H1 (cell line): ENCODE measurements around the gene STAMBPL1. TPM values are rescaled to one million over a fixed set of nuclear protein-coding genes. Genes with fewer than 3 reads are reported as not detected.

Experiments
- CTCF ChIA-PET: fragments of 300-600 bp; sonication (Branson Sonifier 250); formaldehyde crosslinking; loops from one replicate; lab custom pipeline; 2021; ENCODE audit not compliant: partially characterized antibody; lab: Charles Lee
- POLR2A ChIA-PET: fragments of 300-600 bp; sonication (Branson Sonifier 250); formaldehyde crosslinking; loops from one replicate; lab custom pipeline; 2021; ENCODE audit warnings: inconsistent platforms; ENCODE audit not compliant: partially characterized antibody; lab: Charles Lee
- DNase-seq, 2 experiments: peaks; one replicate each; pipeline versions ENCODE4 v3.0.0 to v3.0.0-alpha.2; 2010 to 2022; ENCODE audit warnings: low spot score in 2 of 2, low read depth in 1 of 2, mixed read lengths in 1 of 2
- FAIRE-seq: peaks from 2 replicates; lab custom pipeline; 2011; peaks lifted over from hg19 to GRCh38; lab: Jason Lieb, UNC
- H2AFZ ChIP-seq: 2 replicates; pipeline ENCODE4 v1.8.1; 2012; ENCODE audit warnings: low read length, inconsistent platforms
- H2AK5ac ChIP-seq: 2 replicates; pipeline ENCODE4 v1.6.1; 2013; ENCODE audit warnings: low read depth, low read length
- H2BK120ac ChIP-seq: replicated peaks from 2 replicates; pipeline ENCODE3; 2013; ENCODE audit warnings: low read depth, low read length, inconsistent platforms
- H2BK12ac ChIP-seq: 2 replicates; pipeline ENCODE4 v1.6.1; 2013; ENCODE audit warnings: low read depth, low read length
- H2BK15ac ChIP-seq: 2 replicates; pipeline ENCODE4 v1.6.1; 2013; ENCODE audit warnings: low read length
- H2BK20ac ChIP-seq: 2 replicates; pipeline ENCODE4 v1.6.1; 2013; ENCODE audit warnings: low read length
- H2BK5ac ChIP-seq: 2 replicates; pipeline ENCODE4 v1.6.1; 2013; ENCODE audit warnings: low read depth, low read length
- H3K14ac ChIP-seq: 2 replicates; pipeline ENCODE4 v1.6.1; 2013; ENCODE audit warnings: inconsistent platforms; ENCODE audit not compliant: insufficient read length
- H3K18ac ChIP-seq: 2 replicates; pipeline ENCODE4 v1.6.1; 2013; ENCODE audit warnings: low read length; ENCODE audit errors: extremely low read depth
- H3K23ac ChIP-seq: 2 replicates; pipeline ENCODE4 v1.6.1; 2013; ENCODE audit warnings: inconsistent platforms; ENCODE audit not compliant: insufficient read length
- H3K23me2 ChIP-seq: 2 replicates; pipeline ENCODE4 v1.6.1; 2013; ENCODE audit warnings: low read depth, low read length
- H3K27ac ChIP-seq: 2 replicates; pipeline ENCODE4 v1.6.1; 2011; ENCODE audit warnings: low read depth, low read length, inconsistent platforms
- H3K27me3 ChIP-seq, 4 experiments: replicated peaks in 1 of 4; 1 replicate in 1 of 4; 2 replicates in 3 of 4; pipeline versions ENCODE4 v1.6.1 to v1.8.1; 2011 to 2013; ENCODE audit warnings: low read length in 3 of 4, mild to moderate bottlenecking in 3 of 4, inconsistent platforms in 2 of 4, mixed read lengths in 2 of 4, moderate library complexity in 1 of 4; ENCODE audit not compliant: control insufficient read depth in 3 of 4, insufficient read depth in 3 of 4; ENCODE audit errors: extremely low read depth in 1 of 4
- H3K36me3 ChIP-seq, 4 experiments: 2 replicates each; pipeline versions ENCODE4 v1.6.1 to v1.8.1; 2011 to 2013; ENCODE audit warnings: mild to moderate bottlenecking in 4 of 4, low read length in 3 of 4, moderate library complexity in 2 of 4, control low read depth in 1 of 4, inconsistent platforms in 1 of 4; ENCODE audit not compliant: insufficient read depth in 4 of 4, control insufficient read depth in 2 of 4
- H3K4ac ChIP-seq: replicated peaks from 2 replicates; pipeline ENCODE3; 2013; ENCODE audit warnings: low read length, low read depth, mixed read lengths, inconsistent platforms; ENCODE audit not compliant: insufficient read length
- H3K4me1 ChIP-seq, 4 experiments: replicated peaks in 1 of 4; 1 replicate in 1 of 4; 2 replicates in 3 of 4; pipeline versions ENCODE4 v1.6.1 to v1.8.1; 2011 to 2013; ENCODE audit warnings: low read length in 3 of 4, inconsistent platforms in 2 of 4, mixed read lengths in 1 of 4; ENCODE audit not compliant: insufficient read depth in 4 of 4, control insufficient read depth in 3 of 4
- H3K4me2 ChIP-seq, 2 experiments: 2 replicates each; pipeline versions ENCODE4 v1.6.1 to v1.8.1; 2011 to 2013; ENCODE audit warnings: low read depth in 2 of 2, low read length in 2 of 2, control low read depth in 1 of 2, inconsistent platforms in 1 of 2, mild to moderate bottlenecking in 1 of 2; ENCODE audit not compliant: insufficient read depth in 1 of 2
- H3K4me3 ChIP-seq, 4 experiments: fragments of 200-600, 300-600 bp in 1 of 4; sonication (generic), shearing (Covaris generic), sonication (Bioruptor Twin) in 1 of 4; 2 replicates each; pipeline versions ENCODE4 v1.5.1 to v1.8.1; 2011 to 2016; ENCODE audit warnings: low read length in 4 of 4, low read depth in 3 of 4, control low read depth in 2 of 4, inconsistent platforms in 2 of 4, mild to moderate bottlenecking in 2 of 4, mixed read lengths in 1 of 4, moderate library complexity in 1 of 4; ENCODE audit not compliant: insufficient read depth in 2 of 4; ENCODE audit errors: extremely low read depth in 1 of 4
- H3K56ac ChIP-seq: replicated peaks from 2 replicates; pipeline ENCODE3; 2013; ENCODE audit warnings: low read depth, mild to moderate bottlenecking, mixed read lengths, low read length, inconsistent platforms; ENCODE audit not compliant: insufficient read length
- H3K79me1 ChIP-seq: 2 replicates; pipeline ENCODE4 v1.6.1; 2013; ENCODE audit warnings: low read depth, low read length, control low read depth
- H3K79me2 ChIP-seq, 2 experiments: 2 replicates each; pipeline versions ENCODE4 v1.6.1 to v1.8.1; 2012 to 2013; ENCODE audit warnings: low read length in 2 of 2, mild to moderate bottlenecking in 2 of 2, inconsistent platforms in 1 of 2; ENCODE audit not compliant: insufficient read depth in 2 of 2, control insufficient read depth in 1 of 2
- H3K9ac ChIP-seq, 4 experiments: replicated peaks in 1 of 4; 1 replicate in 1 of 4; 2 replicates in 3 of 4; pipeline versions ENCODE4 v1.6.1 to v1.8.1; 2011 to 2013; ENCODE audit warnings: low read depth in 3 of 4, low read length in 3 of 4, control low read depth in 2 of 4, mild to moderate bottlenecking in 2 of 4, moderate library complexity in 2 of 4, inconsistent platforms in 1 of 4; ENCODE audit errors: extremely low read depth in 1 of 4
- H3K9me3 ChIP-seq, 2 experiments: 2 replicates each; pipeline versions ENCODE4 v1.6.1 to v1.8.1; 2012 to 2013; ENCODE audit warnings: mild to moderate bottlenecking in 2 of 2, moderate library complexity in 2 of 2, control low read depth in 1 of 2, inconsistent platforms in 1 of 2, low read depth in 1 of 2, low read length in 1 of 2, mixed read lengths in 1 of 2; ENCODE audit not compliant: insufficient read depth in 2 of 2
- H4K20me1 ChIP-seq, 2 experiments: replicated peaks in 1 of 2; 2 replicates each; pipeline versions ENCODE3 to v1.8.1; 2011 to 2013; ENCODE audit warnings: inconsistent platforms in 2 of 2, low read length in 2 of 2, mild to moderate bottlenecking in 1 of 2; ENCODE audit not compliant: insufficient read depth in 2 of 2, control insufficient read depth in 1 of 2
- H4K5ac ChIP-seq: 2 replicates; pipeline ENCODE4 v1.6.1; 2013; ENCODE audit warnings: low read length, low read depth, mixed read lengths, inconsistent platforms; ENCODE audit not compliant: insufficient read length
- H4K8ac ChIP-seq: 2 replicates; pipeline ENCODE4 v1.8.0; 2013; ENCODE audit warnings: mild to moderate bottlenecking, moderate library complexity, low read length, inconsistent platforms; ENCODE audit not compliant: insufficient read depth; ENCODE audit errors: extremely low read depth
- H4K91ac ChIP-seq: replicated peaks from 2 replicates; pipeline ENCODE3; 2013; ENCODE audit warnings: low read length, mixed read lengths, inconsistent platforms; ENCODE audit not compliant: insufficient read length
- ATF3 ChIP-seq: IDR thresholded peaks from 2 replicates; pipeline ENCODE4 v1.6.1; 2011; ENCODE audit warnings: low read depth, mild to moderate bottlenecking, low read length; ENCODE audit not compliant: insufficient read depth
- WGBS, 2 experiments: shearing (Covaris generic) in 1 of 2; methylation state at CpG; one replicate each; pipeline versions ENCODE4 v1.1.6 to v1.1.7; 2013 to 2015; ENCODE audit warnings: low lambda C conversion rate in 2 of 2, mixed read lengths in 2 of 2, inconsistent platforms in 1 of 2, low coverage in 1 of 2, missing lambda C conversion rate in 1 of 2; ENCODE audit not compliant: insufficient replicate concordance in 2 of 2, insufficient coverage in 1 of 2, insufficient read length in 1 of 2; ENCODE audit errors: extremely low coverage in 1 of 2, missing lambda C conversion rate in 1 of 2; 5-methylcytosine and 5-hydroxymethylcytosine counted together
- polyA plus RNA-seq, 7 experiments: library from polyadenylated mRNA; depleted of rRNA in 3 of 7; stranded (reverse) in 5 of 7; unstranded in 2 of 7; fragments of >200 nt in 5 of 7; fragments of 200-250 nt in 2 of 7; gene quantifications; 1 replicate in 5 of 7; 2 replicates in 1 of 7; 4 replicates in 1 of 7; pipeline versions ENCODE4 v1.2.1 to v1.2.3, GENCODE V29; 2011 to 2013; ENCODE audit warnings: missing spikeins in 2 of 7, mixed read lengths in 2 of 7
- total RNA-seq: library from RNA; stranded (reverse); fragmentation: NEBNext Ultra II Directional; extraction: Animal tissue kit (Norgen Biotek cat#: 25700); gene quantifications from 2 replicates; pipeline ENCODE4 v1.2.1, GENCODE V29; 2021

STAMBPL1 gene
- total and polyA plus RNA-seq, 2 of the 8 experiments (the other 6 are each of a cell fraction or from before 2014, with no cell fraction given) = 5.5 TPM

GRCh38 chr10:88931548-88931947 is 51.5 kb downstream of the STAMBPL1 start:
- H2BK20ac ChIP-seq = no peak overlapping the region
- no peaks in the 10 kb centered on the region for H3K79me2 ChIP-seq
- no peak overlapping the region for H2AK5ac ChIP-seq
- no peak overlapping the region for H3K4me3 ChIP-seq
- no peak overlapping the region for H2BK12ac ChIP-seq
- no peak overlapping the region for H2BK120ac ChIP-seq
- H3K9me3 ChIP-seq = no peaks in the 10 kb centered on the region
- H3K18ac ChIP-seq = no peak overlapping the region
- no peak overlapping the region for H3K9ac ChIP-seq
- no peak overlapping the region for H3K4me2 ChIP-seq
- no peak overlapping the region for H2BK15ac ChIP-seq
- DNase-seq = no peak
- ChIA-PET CTCF (interaction anchor here (0.6 to 9.1 kb wide), 18 partner anchors 8 to 339 kb away, joined by 3 to 279 read pairs (median 8); partner anchors contain the start of gene FAS), POLR2A (no interaction called here)
- no peaks in the 10 kb centered on the region for H3K36me3 ChIP-seq
- no peak overlapping the region for H3K14ac ChIP-seq
- no peak overlapping the region for H3K27ac ChIP-seq
- H3K4ac ChIP-seq = no peak overlapping the region
- no peak overlapping the region for H4K5ac ChIP-seq
- no peak overlapping the region for H2AFZ ChIP-seq
- TF ChIP-seq ATF3 = no peak
- TF ChIP-seq, all 59 proteins: peak for 0
- H3K56ac ChIP-seq = no peak overlapping the region
- no peak for FAIRE-seq
- no peaks in the 10 kb centered on the region for H3K23me2 ChIP-seq
- no peak overlapping the region for H4K91ac ChIP-seq
- H3K79me1 ChIP-seq = no peaks in the 10 kb centered on the region
- H2BK5ac ChIP-seq = no peak overlapping the region
- WGBS, 2 experiments = no CpG with 5 or more reads among the region's 1 CpG
- peaks cover 0 to 8% (median 3%) of the 10 kb centered on the region in 4 experiments; a peak in 3 of 7 replicates for H3K4me1 ChIP-seq
- no peaks in the 10 kb centered on the region for H4K20me1 ChIP-seq
- no peak overlapping the region for H4K8ac ChIP-seq
- no peak overlapping the region for H3K23ac ChIP-seq
- no peaks in the 10 kb centered on the region for H3K27me3 ChIP-seq
